GM12878 (cell line): ENCODE results near the gene THOC1. TPM values are rescaled to one million over a fixed set of nuclear protein-coding genes. Genes with fewer than 3 reads are reported as not detected.

ENCODE experiments used
- ATAC-seq: fragments of 200-7000 bp; cut with Tn5 transposase; 3 replicates; pipeline ENCODE4 v1.9.1; 2020; ENCODE audit warnings: mild to moderate bottlenecking, moderate library complexity
- BruUV-seq: library from RNA; stranded (reverse); fragments of 400-500 nt; replicated peaks from 2 replicates; lab custom pipeline; 2021; lab: Mats Ljungman, UMichigan
- CTCF ChIA-PET: fragments of 300-600 bp; sonication (Branson Sonifier 250); formaldehyde crosslinking; extraction: SDS; loops from one replicate; lab custom pipeline; 2021; ENCODE audit warnings: inconsistent platforms; lab: Yijun Ruan, JAX
- POLR2A ChIA-PET: fragments of 350-600 bp; formaldehyde crosslinking; extraction: SDS; loops from one replicate; lab custom pipeline; 2021; ENCODE audit warnings: inconsistent platforms; lab: Charles Lee
- RAD21 ChIA-PET: fragments of 300-600 bp; sonication (Branson Sonifier 250); formaldehyde crosslinking; loops from one replicate; lab custom pipeline; 2023; ENCODE audit warnings: antibody characterized with exemption; ENCODE audit not compliant: unreplicated experiment; lab: Charles Lee
- SMC1A ChIA-PET: fragments of 300-600 bp; sonication (Branson Sonifier 250); formaldehyde crosslinking; loops from one replicate; lab custom pipeline; 2023; ENCODE audit not compliant: unreplicated experiment, uncharacterized antibody; lab: Charles Lee
- DNase-seq: peaks from one replicate; pipeline ENCODE4 v3.0.0-alpha.2; 2011; ENCODE audit warnings: low read depth, low spot score
- FAIRE-seq: peaks from 3 replicates; lab custom pipeline; 2011; peaks lifted over from hg19 to GRCh38; lab: Jason Lieb, UNC
- H2AFZ ChIP-seq: 2 replicates; pipeline ENCODE4 v1.6.0; 2011; ENCODE audit warnings: low read depth, low read length, control low read depth; ENCODE audit not compliant: control insufficient read depth
- H3K27ac ChIP-seq: 2 replicates; pipeline ENCODE4 v1.5.1; 2011; ENCODE audit warnings: control low read depth; ENCODE audit not compliant: control insufficient read depth, insufficient read depth
- H3K27me3 ChIP-seq, 2 experiments: replicated peaks in 1 of 2; 2 replicates each; pipeline versions ENCODE4 v1.6.0 to v1.6.1; 2011; ENCODE audit warnings: low read length in 1 of 2; ENCODE audit not compliant: control insufficient read depth in 2 of 2, insufficient read depth in 2 of 2
- H3K36me3 ChIP-seq, 2 experiments: 2 replicates each; pipeline ENCODE4 v1.5.1; 2011; ENCODE audit warnings: low read length in 1 of 2; ENCODE audit not compliant: control insufficient read depth in 2 of 2, insufficient read depth in 2 of 2
- H3K4me1 ChIP-seq: 2 replicates; pipeline ENCODE4 v1.6.1; 2011; ENCODE audit warnings: mild to moderate bottlenecking, low read length, moderate library complexity, mixed read lengths; ENCODE audit not compliant: control insufficient read depth, insufficient read depth
- H3K4me2 ChIP-seq: 2 replicates; pipeline ENCODE4 v1.6.0; 2011; ENCODE audit warnings: control low read depth; ENCODE audit not compliant: control insufficient read depth, insufficient read depth
- H3K4me3 ChIP-seq: fragments of 200-600 bp; sonication (generic); 2 replicates; pipeline ENCODE4 v1.5.1; 2016
- H3K79me2 ChIP-seq: 2 replicates; pipeline ENCODE4 v1.6.0; 2011; ENCODE audit warnings: low read length; ENCODE audit not compliant: control insufficient read depth, insufficient read depth
- H3K9ac ChIP-seq: 2 replicates; pipeline ENCODE4 v1.8.0; 2011; ENCODE audit warnings: low read length, control low read depth, mixed read lengths; ENCODE audit not compliant: control insufficient read depth, insufficient read depth
- H3K9me3 ChIP-seq: replicated peaks from 3 replicates; pipeline ENCODE4 v1.5.1; 2011; ENCODE audit warnings: mild to moderate bottlenecking, low read length; ENCODE audit not compliant: control insufficient read depth, insufficient read depth
- H4K20me1 ChIP-seq: 2 replicates; pipeline ENCODE4 v1.6.0; 2011; ENCODE audit not compliant: control insufficient read depth, insufficient read depth
- ESRRA ChIP-seq: IDR thresholded peaks from 2 replicates; pipeline ENCODE4 v1.6.1; 2012; ENCODE audit warnings: mild to moderate bottlenecking, low read length, improper control_type of control experiment
- ETV6 ChIP-seq, 2 experiments: fragments of 450-650 bp in 1 of 2; IDR thresholded peaks in 1 of 2; conservative IDR thresholded peaks in 1 of 2; 2 replicates each; pipeline ENCODE4 v1.6.1; 2014; ENCODE audit warnings: antibody characterized with exemption in 1 of 2, borderline replicate concordance in 1 of 2, low read depth in 1 of 2, mild to moderate bottlenecking in 1 of 2, moderate library complexity in 1 of 2
- FOS ChIP-seq: IDR thresholded peaks from 3 replicates; pipeline ENCODE4 v1.6.1; 2011; ENCODE audit warnings: borderline replicate concordance; ENCODE audit not compliant: insufficient read length; ENCODE audit errors: extremely low read depth
- JUNB ChIP-seq: IDR thresholded peaks from 2 replicates; pipeline ENCODE4 v1.6.1; 2016; ENCODE audit warnings: antibody characterized with exemption, mild to moderate bottlenecking
- MEF2A ChIP-seq: IDR thresholded peaks from 2 replicates; pipeline ENCODE4 v1.6.1; 2011; ENCODE audit warnings: low read depth, mild to moderate bottlenecking, low read length, moderate library complexity; ENCODE audit not compliant: insufficient read depth
- POU2F2 ChIP-seq: IDR thresholded peaks from 3 replicates; pipeline ENCODE4 v1.6.1; 2011; ENCODE audit warnings: low read depth, mild to moderate bottlenecking, low read length, borderline replicate concordance
- TAF1 ChIP-seq: IDR thresholded peaks from 2 replicates; pipeline ENCODE4 v1.6.1; 2011; ENCODE audit warnings: mild to moderate bottlenecking, low read depth, low read length, borderline replicate concordance
- ZBED1 ChIP-seq: IDR thresholded peaks from 2 replicates; pipeline ENCODE4 v1.6.1; 2016; ENCODE audit warnings: borderline replicate concordance
- WGBS: methylation state at CpG from one replicate; pipeline ENCODE4 v1.1.6; 2016; ENCODE audit warnings: low lambda C conversion rate; ENCODE audit not compliant: insufficient replicate concordance, insufficient coverage; ENCODE audit errors: missing lambda C conversion rate; 5-methylcytosine and 5-hydroxymethylcytosine counted together
- in situ Hi-C: fragments of 300-500 bp; cut with MboI; formaldehyde crosslinking; loops from 9 replicates; pipeline ENCODE4 v1.14.3; 2018; ENCODE audit warnings: mixed read lengths
- intact Hi-C: fragments of 100-400 bp; cut with micrococcal nuclease; formaldehyde crosslinking; loops from one replicate; pipeline ENCODE4 v1.14.2; 2022; ENCODE audit not compliant: unreplicated experiment
- polyA plus RNA-seq, 11 experiments: library from polyadenylated mRNA; depleted of rRNA in 4 of 11; unstranded in 6 of 11; stranded (reverse) in 5 of 11; fragments of >200 nt; fragmentation: Nextera tagmentation in 4 of 11; fragmentation: Illumina TruSeq in 1 of 11; extraction: Ambion mirVana in 4 of 11; extraction: Trizol in 1 of 11; gene quantifications; 1 replicate in 1 of 11; 2 replicates in 10 of 11; pipeline versions ENCODE4 v1.2.1 to v1.2.3, GENCODE V29; 2011 to 2016; ENCODE audit warnings: inconsistent platforms in 2 of 11, missing spikeins in 2 of 11, low read depth in 1 of 11
- total RNA-seq, 4 experiments: library from RNA; depleted of rRNA in 3 of 4; stranded (reverse); fragments of >200 nt in 3 of 4; fragmentation: Illumina TruSeq in 1 of 4; extraction: Trizol in 1 of 4; gene quantifications; 2 replicates each; pipeline versions ENCODE4 v1.2.1 to v1.2.3, GENCODE V29; 2013 to 2021
- TF ChIP-seq, protein P1 (sequence below): IDR thresholded peaks from 2 replicates; pipeline ENCODE4 v1.6.1; 2012; ENCODE audit warnings: low read depth, low read length, improper control_type of control experiment
- TF ChIP-seq, protein P2 (sequence below): fragments of 450-650 bp; conservative IDR thresholded peaks from 2 replicates; pipeline ENCODE4 v1.6.1; 2017; ENCODE audit warnings: mild to moderate bottlenecking, moderate library complexity

Gene THOC1
- total and polyA plus RNA-seq, 10 of the 15 experiments (the other 5 are each of a cell fraction or from before 2014, with no cell fraction given): 32.8 to 99.8 (median 49.0) TPM

DNA sequence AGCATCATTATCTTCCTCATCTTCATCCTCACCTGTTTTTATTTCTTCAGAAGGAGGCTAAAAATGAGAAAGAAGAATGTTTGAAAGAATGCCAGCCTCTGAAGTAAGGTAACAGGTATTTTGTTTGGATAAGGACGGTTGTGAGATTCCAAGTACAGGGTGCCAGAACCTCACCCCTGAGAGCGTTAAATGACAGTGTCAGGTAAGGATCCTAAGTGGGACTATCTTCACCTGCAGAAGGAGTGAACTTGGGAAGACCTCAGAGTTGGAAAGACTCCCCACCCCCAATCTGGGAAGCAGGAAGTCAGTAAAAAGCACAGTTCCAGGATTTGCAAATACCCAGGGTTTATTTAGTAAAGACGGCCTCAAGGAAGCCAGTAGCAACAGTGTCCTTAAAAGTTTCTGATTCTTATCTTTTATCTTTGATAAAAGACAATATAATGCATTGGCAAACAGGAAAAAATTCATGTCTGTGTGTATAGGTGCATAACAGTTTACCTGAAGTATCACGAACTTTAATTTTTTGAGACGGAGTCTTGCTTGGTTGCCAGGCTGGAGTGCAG is 52.3 kb downstream of the THOC1 start:
- no peak for FAIRE-seq
- ChIA-PET SMC1A (interaction anchor here (1.1 to 1.2 kb wide), 2 partner anchors 12 to 15 kb away, joined by 3 to 5 read pairs; no protein-coding TSS in a partner anchor), CTCF (no interaction called here), RAD21 (no interaction called here), POLR2A (no interaction called here)
- no peak overlapping the region for H3K9ac ChIP-seq
- H3K27ac ChIP-seq: no peak overlapping the region
- in situ Hi-C loops: no loop called here
- H3K4me3 ChIP-seq: no peak overlapping the region
- H3K36me3 ChIP-seq: peaks cover 8 to 31% of the 10 kb centered on the region in 2 experiments
- H2AFZ ChIP-seq: no peak overlapping the region
- DNase-seq: no peak
- H3K9me3 ChIP-seq: peaks cover 7% of the 10 kb centered on the region
- H4K20me1 ChIP-seq: no peaks in the 10 kb centered on the region
- no peak overlapping the region for H3K4me2 ChIP-seq
- no peaks in the 10 kb centered on the region for H3K79me2 ChIP-seq
- TF ChIP-seq ZBED1: no peak
- TF ChIP-seq, protein P1, sequence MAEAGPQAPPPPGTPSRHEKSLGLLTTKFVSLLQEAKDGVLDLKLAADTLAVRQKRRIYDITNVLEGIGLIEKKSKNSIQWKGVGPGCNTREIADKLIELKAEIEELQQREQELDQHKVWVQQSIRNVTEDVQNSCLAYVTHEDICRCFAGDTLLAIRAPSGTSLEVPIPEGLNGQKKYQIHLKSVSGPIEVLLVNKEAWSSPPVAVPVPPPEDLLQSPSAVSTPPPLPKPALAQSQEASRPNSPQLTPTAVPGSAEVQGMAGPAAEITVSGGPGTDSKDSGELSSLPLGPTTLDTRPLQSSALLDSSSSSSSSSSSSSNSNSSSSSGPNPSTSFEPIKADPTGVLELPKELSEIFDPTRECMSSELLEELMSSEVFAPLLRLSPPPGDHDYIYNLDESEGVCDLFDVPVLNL: no peak
- TF ChIP-seq, protein P2, sequence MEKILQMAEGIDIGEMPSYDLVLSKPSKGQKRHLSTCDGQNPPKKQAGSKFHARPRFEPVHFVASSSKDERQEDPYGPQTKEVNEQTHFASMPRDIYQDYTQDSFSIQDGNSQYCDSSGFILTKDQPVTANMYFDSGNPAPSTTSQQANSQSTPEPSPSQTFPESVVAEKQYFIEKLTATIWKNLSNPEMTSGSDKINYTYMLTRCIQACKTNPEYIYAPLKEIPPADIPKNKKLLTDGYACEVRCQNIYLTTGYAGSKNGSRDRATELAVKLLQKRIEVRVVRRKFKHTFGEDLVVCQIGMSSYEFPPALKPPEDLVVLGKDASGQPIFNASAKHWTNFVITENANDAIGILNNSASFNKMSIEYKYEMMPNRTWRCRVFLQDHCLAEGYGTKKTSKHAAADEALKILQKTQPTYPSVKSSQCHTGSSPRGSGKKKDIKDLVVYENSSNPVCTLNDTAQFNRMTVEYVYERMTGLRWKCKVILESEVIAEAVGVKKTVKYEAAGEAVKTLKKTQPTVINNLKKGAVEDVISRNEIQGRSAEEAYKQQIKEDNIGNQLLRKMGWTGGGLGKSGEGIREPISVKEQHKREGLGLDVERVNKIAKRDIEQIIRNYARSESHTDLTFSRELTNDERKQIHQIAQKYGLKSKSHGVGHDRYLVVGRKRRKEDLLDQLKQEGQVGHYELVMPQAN: no peak
- no peak for TF ChIP-seq ETV6 (conservative IDR thresholded peaks at IDR 0.05 in 1 of 2, IDR thresholded peaks at IDR 0.05 in 1 of 2; ENCODE audit: borderline replicate concordance in 1 of 2, low read depth in 1 of 2)
- TF ChIP-seq MEF2A: no peak
- TF ChIP-seq JUNB: no peak
- no peak for TF ChIP-seq POU2F2
- TF ChIP-seq FOS: no peak
- no peak for TF ChIP-seq ESRRA
- TF ChIP-seq TAF1: no peak
- WGBS: over 99% methylated on average over 5 of the region's 5 CpGs
- no peak for ATAC-seq
- H3K27me3 ChIP-seq: no peaks in the 10 kb centered on the region
- intact Hi-C loops: no loop called here
- H3K4me1 ChIP-seq: no peaks in the 10 kb centered on the region
- BruUV-seq: no TSS peak
